ENCODE data around the gene DCAF8.

DCAF8 gene

GRCh38 chr1:160204526-160205241 lies 57.7 kb downstream of the DCAF8 start:
- no peak for DNase-seq (ENCODE audit: low spot score)

GRCh38 chr1:160200786-160201185 lies 61.6 kb downstream of the DCAF8 start:
- no peak for DNase-seq (ENCODE audit: low spot score)

GRCh38 chr1:160197231-160197630 lies 65.1 kb downstream of the DCAF8 start:
- DNase-seq (ENCODE audit: low spot score) = no peak

GRCh38 chr1:160196143-160196542 lies 66.2 kb downstream of the DCAF8 start:
- no peak for DNase-seq (ENCODE audit: low spot score)

- no peak for DNase-seq (ENCODE audit: low spot score)
Measured at GRCh38 chr1:160194737-160195059, 67.7 kb downstream of the DCAF8 start.

- DNase-seq (ENCODE audit: low spot score) = no peak
Measured at GRCh38 chr1:160193832-160194736, 68.3 kb downstream of the DCAF8 start.

GRCh38 chr1:160193091-160193819 lies 69.1 kb downstream of the DCAF8 start:
- DNase-seq (ENCODE audit: low spot score) = peak; percentile 72

- no peak for DNase-seq (ENCODE audit: low spot score)
Measured at GRCh38 chr1:160192234-160192633, 70.1 kb downstream of the DCAF8 start.

- DNase-seq (ENCODE audit: low spot score) = no peak
Measured at GRCh38 chr1:160191756-160192155, 70.6 kb downstream of the DCAF8 start.

GRCh38 chr1:160189649-160190625 lies 72.4 kb downstream of the DCAF8 start, which contains the start of gene CASQ1:
TSS of gene CASQ1 (plus strand) at chr1:160190575. CDS start at chr1:160190752, 177 bp downstream.
- no peak for DNase-seq (ENCODE audit: low spot score)

GRCh38 chr1:160188341-160188740 lies 74.0 kb downstream of the DCAF8 start:
- DNase-seq (ENCODE audit: low spot score) = no peak

- DNase-seq (ENCODE audit: low spot score) = no peak
Measured at GRCh38 chr1:160187407-160187806, 74.9 kb downstream of the DCAF8 start.

GRCh38 chr1:160186729-160187128 lies 75.6 kb downstream of the DCAF8 start:
- no peak for DNase-seq (ENCODE audit: low spot score)

GRCh38 chr1:160186246-160186645 lies 76.1 kb downstream of the DCAF8 start:
- DNase-seq (ENCODE audit: low spot score) = no peak

- DNase-seq (ENCODE audit: low spot score) = no peak
Measured at GRCh38 chr1:160179336-160179735, 83.0 kb downstream of the DCAF8 start.

GRCh38 chr1:160178731-160179130 lies 83.6 kb downstream of the DCAF8 start:
- no peak for DNase-seq (ENCODE audit: low spot score)

GRCh38 chr1:160177667-160178066 lies 84.7 kb downstream of the DCAF8 start:
- no peak for DNase-seq (ENCODE audit: low spot score)

GRCh38 chr1:160177231-160177630 lies 85.1 kb downstream of the DCAF8 start:
- no peak for DNase-seq (ENCODE audit: low spot score)

- DNase-seq (ENCODE audit: low spot score) = no peak
Measured at GRCh38 chr1:160171980-160172379, 90.4 kb downstream of the DCAF8 start.

- DNase-seq (ENCODE audit: low spot score) = no peak
Measured at GRCh38 chr1:160171354-160171753, 91.0 kb downstream of the DCAF8 start.

Measured in putamen (tissue), 1 donor.